NCI-H128 (cell line): ENCODE measurements around the gene MIB2.
A peak's percentile ranks its signal among the peaks of the same experiment; 100 is the strongest.
"Not testable (repeated sequence)": the region's sequence is repeated elsewhere in the genome, so short reads cannot be mapped to it uniquely, and the experiment has no call there.

Experiments
- DNase-seq: peaks from one replicate; lab custom pipeline; 2025; ENCODE audit not compliant: unreplicated experiment; lab: John Stamatoyannopoulos, UW

The MIB2 gene

DNA sequence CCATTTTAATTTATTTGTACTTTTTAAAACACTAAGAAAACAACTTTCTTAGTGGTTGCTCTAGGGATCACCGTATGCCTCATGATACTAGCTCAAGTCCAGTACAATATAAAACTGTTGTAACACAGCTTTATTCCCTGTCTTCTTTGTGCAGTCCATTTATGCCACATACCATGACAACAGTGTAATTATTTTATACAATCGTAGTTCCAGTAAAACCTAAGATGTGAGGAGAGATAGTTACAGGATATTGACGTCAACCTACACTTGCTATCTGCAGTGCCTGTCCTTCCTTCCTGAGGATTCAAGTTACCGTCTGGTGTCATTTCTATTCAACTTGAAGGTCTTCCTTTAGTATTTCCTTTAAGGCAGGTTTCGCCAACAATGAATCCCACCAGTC is 31.0 kb downstream of the MIB2 start:
- not testable (repeated sequence) for DNase-seq

DNA sequence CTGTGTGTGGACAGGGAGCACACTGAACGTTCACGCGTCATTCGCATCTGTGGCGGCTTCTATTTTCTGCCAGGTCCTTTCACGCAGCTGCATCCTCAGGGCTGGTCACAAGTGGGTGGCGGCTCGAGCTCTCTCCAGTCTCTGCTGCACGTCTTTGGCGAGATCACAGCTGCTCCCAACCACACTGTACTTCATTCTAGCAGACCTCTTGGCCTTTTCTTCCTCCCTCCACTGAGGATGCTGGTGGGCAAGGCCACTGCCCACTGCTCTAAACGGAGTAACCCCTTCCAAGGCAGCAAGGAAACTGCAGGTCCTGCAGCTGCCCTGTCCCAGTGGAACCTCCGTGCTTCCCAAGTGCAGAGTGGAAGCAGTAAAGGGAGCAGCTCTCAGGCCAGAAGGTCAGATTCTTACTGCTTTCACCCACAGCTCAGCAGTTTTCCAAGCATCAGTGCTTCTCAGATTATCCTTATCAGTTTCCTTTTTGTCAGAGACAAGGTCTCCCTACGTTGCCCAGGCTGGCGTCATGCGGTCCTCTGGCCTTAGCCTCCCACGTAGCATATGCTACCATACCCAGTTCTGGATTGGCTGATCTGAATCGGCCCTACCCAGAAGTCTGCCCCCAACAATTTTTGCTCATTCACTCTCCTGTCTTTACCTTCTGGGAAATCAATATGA is 32.4 kb downstream of the MIB2 start:
- DNase-seq, result not testable (repeated sequence)

DNA sequence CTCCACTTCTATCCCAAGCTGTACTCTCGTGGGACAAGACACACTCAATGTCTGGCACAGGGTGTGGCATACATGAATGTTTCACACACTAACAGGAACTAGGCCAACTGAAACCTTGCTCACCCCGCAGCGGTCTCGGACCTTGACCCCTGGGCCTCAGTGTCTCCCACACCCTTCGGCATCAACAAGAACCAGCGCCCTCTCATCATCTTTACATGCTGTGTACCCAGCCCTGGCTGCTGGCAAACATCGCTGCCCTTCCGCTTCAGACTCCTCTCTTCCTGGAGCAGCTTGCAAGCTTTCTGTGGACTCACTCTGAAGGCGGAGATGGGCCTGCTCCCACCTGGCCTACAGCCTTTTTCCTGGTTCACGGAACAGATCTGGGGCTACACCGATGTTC is 33.0 kb downstream of the MIB2 start:
- not testable (repeated sequence) for DNase-seq

DNA sequence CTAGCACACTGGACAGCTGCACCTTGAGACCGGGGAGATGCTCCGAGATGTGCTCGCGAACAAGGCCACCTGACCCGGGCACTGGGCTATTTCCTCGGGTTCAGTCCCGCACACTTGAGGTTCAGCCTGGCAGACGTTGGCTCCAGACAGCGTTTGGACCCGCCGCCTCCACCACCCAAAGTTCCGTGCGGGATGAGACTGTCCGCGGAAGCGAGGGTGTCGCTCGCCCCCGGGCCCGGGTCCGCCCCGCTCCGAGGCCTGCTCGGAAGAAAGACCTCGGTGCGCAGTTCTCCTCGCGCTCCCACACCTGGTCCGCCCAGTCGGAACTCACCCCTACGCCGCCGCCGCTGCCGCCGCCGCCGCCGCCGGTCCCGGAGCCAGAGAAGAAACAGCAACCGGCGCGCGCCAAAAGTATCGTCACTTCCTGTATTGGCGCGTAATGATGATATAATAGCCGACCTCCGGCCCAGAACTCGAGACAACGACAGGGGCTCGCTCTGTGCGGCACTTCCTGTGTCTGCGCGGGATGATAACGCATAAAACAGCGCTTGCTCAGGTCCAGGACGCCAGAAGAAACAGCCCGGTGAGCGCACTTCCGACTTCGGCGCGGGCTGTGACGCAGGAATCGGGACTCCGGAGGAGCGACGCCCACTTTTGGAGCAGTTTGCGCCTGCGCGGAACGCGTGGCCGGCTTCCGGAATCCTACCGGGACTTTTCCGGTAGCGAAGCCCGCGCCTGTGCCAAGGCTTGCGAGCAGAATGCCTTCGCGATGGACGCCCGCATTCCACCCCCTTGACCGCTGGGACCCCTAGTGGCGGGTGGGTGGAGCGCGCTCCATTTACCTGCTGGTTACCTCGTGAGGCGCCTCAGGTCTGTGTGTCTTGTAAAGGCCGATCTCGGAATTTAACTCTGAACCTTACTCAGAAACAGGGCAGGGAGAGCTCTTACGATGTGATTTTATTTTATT is 43.6 kb downstream of the MIB2 start, which contains the start of gene CDK11B:
Gene CDK11B (minus strand): TSS at position 422 of the 967 bp plus-strand sequence. CDS start 1,519 bp downstream, outside the sequence.
- peak; percentile 77 for DNase-seq

DNA sequence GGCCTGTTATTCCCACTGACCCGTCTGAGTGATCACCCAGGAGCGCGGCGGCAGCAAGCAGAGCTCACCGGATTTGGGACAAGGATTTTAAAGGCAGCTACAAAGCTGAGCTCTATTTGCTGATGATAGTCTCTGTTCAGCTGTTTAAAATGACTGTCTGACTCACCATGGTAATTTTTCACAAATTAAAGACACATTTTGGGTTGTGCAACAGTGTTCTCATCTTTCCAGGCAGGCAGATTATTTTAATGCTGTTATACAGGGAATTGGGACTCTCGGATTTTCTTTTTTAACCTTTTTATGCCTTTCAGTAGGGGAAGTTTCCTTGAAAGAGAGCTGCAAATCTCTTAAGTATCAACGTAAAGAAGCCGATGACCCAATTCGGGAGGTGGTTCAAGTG is 47.1 kb downstream of the MIB2 start:
- DNase-seq, result not testable (repeated sequence)

DNA sequence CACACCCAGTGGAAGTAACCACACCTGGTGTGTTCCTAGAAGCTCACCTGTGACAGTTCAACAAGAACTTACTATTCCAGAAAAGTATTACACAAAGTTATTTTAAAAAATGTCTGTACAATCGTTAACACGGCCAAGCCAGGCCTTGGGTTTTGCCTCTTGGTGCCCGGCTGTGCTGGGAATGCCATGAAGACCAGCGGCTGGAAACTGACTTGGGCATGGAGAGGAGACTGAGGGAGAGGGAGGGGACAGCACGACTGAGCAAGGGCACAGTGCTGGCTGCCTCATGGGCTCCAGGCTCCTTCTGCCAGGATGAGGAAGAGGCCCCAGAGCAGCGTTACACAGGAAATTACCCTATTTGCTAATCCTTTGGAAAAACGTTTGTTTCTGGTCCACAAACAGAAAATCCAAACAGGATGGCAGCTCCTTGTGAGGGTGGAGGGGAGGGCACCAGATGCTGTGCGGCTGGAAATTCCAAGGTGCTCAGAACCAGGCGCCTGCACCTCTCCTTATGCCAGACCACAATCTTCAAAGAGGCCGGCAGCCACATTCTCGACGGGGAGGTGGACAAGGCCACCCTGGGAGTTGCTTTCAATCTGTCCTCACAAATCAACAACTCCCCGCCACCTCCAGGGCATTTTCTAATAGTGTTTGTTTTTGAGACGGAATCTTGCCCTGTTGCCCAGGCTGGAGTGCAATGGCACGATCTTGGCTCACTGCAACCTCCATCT is 47.7 kb downstream of the MIB2 start:
- not testable (repeated sequence) for DNase-seq

DNA sequence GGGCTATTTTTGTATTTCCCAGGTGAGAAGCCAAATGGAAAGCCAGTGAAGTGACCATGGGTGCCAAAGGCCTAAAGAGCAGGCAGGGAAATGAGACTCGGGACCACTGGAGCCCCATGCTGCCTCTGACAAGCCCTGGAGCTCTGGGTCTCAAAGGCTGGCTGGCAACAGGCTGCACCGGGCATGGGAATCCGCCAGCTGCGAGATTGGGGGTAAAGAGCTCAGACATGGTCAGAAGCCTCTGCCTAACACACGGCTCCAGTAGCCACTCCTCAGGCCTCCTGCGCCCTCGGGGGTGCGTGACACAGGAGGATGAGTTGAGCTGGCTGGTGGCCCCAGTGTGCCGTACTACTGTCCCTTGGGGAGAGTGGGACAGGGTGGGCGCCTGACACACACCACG is 49.0 kb downstream of the MIB2 start:
- DNase-seq, result not testable (repeated sequence)

DNA sequence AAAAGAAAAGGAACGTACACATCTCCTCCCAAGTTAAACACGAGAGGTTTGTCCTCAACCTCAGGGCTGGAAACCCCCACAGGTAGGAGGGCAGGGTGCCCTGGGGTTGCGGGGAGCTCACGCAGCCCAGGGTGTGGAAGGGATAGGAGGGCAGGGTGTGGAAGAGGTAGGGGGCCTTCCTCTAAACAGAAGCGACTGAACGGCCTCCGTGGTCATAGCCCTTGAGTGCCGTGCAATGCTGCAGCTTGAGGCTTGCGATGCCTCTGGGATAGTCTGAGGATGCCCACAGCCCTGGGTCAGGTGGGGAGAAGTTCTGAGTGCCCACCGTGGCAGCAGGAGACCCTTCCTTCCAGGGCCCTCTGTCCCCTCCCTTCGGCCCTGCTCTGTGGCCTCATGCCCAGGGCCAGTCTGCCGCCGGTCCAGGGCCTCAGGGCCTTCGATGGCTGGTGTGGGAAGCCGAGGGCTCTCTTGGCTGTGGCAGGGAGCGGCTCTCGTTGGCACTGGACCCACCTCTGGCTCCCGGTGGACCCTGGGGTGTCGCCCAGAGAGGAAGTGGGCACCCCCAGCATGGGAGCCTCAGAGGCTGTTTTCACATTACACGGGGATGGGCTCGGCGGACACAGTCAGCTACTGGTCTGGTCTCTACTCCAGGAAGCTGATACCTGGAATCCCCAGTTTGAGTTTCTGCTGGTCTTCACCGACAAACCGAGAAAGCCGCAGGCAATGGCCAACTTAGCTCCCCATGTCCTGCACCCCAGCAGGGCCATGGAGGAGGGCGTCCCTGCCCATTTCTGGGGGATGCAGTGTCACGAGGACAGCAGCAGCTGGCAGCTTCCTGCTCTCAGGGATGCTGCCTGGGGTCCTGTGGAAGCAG is 49.9 kb downstream of the MIB2 start:
- DNase-seq, result no peak

DNA sequence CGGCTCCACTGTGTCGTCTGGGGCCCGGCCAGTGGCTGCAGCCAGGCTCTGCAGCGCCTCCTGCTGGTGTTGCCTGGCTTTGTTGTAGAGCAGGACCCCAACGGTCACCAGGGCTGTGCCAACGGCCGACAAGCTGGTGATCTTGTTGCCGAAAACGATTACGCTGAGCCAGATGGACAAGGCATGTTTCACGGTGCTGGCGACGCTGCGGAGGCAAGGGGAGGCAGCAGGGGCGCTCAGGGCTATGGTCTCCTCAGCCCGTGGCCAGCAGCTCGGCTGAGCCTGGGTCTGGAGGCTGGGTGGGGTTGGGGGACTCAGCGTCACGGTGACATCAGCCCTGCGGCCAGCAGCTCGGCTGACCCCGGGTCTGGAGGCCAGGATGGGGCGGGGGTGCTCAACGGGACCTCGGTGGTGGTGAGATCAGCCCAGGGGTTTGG is 50.5 kb downstream of the MIB2 start:
- DNase-seq, result no peak

DNA sequence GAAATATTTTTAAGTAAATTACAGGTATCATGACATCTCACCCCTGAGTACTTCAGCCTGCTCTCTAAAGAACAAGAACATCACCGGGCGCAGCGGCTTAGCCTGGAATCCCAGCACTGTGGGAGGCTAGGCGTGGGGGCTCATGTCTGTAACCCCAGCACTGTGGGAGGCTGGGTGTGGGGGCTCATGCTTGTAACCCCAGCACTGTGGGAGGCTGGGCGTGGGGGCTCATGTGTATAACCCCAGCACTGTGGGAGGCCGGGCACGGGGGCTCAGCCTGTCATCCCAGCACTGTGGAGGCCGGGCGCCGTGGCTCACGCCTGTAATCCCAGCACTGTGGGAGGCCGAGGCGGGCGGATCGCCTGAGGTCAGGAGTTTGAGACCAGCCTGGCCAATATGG is 51.2 kb downstream of the MIB2 start:
- no peak for DNase-seq

DNA sequence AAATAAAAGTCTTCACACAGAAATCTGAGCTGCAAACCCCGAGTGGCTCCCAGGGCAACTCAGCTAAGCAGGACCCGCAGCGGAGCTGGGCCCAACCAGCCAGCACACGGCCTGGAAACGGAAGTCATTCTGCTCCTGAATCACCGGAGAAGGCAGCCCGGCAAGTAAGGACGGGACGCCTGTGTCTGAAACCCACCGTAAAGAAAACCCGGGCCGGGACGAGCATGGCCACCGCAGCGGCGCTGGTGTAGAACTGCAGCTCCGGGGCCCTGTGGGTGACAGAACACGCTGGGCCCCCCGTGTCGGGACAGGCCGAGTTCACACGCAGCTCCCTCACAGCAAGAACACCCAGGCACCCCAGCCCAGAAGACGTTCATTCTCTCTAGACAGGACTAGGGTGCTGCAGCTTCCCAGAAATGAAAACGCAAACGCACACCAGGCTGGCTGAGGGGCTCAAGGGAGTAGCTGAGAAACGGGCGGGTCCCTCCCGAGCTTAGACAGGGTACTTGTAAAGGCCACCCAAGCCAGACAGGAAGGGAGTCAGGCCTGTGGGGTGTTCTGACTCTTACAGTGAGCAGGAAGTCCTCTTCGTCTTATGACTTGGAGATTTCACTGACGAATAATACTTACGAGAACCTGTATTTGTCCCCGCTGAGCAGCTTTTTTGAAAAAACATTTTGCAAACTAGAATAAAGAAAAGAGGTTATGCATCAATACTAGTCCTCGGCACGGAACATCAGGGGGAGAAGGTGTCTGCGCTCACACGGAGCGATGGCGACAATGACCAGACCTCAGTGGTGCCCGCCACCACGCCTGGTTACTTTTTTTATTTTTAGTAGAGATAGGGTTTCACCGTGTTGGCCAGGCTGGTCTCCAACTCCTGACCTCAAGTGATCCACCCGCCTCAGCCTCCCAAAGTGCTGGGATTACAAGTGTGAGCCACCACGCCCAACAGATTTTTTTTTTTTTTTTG is 54.5 kb downstream of the MIB2 start:
- no peak for DNase-seq

DNA sequence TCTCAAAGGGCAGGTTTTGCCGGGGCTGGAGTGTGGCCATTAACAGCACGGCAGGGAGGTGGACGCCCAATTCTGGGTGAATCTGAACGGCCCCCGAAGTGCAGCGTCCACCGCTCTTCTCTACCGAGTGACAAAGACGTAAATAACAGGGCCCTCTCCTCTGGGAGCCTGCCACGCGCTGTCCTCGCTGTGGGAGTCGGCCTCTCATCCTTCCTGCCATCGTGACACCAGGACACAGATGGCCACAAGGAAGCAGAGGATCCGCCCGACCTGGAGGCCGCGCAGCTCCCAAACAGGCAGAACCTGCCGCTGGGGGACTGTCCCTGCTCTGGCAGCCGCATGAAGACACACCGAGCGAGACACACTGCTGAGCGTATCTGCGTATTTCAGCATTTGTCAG is 55.6 kb downstream of the MIB2 start:
- DNase-seq, result no peak

DNA sequence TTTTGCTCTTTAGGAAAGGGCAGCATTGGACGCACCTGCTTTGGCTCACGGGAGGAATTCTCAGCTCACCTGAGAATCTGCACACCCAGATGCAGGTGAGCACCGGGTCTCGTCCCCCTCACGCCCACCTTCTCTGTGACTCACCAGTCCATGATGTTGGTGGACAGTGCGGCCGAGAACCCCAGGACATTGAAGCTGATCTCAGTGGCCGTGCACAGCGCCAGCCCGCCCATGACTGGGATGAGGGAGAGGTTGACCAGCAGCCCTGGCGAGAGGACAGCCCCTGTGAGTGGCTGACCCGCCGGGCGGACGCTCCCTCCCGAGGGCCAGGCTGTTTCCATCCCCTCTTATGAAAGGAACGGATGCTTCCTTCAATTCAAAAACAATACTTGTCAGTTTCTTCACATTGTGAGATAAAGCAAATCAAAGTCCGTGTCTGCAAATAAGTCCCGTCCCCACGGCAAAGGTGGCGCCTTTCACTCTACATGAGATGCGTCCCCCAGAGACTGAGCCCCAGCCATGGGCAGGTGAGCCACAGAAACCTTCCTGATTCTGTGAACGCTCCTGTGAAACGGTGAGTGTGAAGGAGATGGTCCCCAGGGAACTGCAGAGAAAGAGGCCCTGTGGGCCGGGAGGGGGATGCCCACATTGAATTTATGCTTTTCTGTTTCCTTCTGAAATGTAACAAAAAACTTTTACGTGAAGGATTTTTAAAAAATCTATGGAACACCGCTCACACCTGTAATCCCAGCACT is 56.2 kb downstream of the MIB2 start:
- no peak for DNase-seq

DNA sequence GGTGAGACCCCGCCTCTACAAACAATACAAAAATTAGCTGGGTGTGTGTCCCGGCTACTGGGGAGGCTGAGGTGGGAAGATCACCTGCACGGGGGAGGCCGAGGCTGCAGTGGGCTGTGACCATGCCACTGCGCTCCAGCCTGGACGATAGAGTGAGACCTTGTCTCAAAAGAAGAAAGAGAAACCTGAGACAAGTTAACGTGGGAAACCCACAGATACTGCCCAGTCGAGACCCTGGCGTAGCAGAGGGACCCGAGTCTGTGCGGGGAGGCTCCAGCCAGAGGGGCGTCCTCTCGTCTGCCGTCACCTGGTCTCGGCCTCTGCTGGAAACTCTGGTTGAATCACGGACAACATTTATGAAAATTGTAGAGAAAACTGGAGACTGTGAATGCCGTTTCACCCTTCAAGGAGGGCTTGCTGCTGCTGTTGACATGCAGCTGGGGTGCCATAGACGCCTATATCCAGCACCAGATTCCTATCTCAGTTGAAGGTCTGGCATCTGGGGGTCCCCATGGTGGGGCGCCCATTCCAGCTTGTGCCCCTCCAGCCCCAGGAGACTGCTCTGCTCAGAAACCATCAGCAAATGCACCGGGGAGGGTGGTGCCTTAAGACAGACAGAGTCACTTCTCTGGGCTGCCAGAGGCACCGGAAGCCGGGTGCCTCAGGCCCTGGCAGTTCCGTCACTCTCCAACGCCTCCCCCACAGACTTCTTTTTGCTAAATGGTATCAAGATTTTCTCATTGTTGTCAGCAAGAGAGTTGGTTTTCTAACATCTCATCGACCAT is 57.1 kb downstream of the MIB2 start:
- no peak for DNase-seq

DNA sequence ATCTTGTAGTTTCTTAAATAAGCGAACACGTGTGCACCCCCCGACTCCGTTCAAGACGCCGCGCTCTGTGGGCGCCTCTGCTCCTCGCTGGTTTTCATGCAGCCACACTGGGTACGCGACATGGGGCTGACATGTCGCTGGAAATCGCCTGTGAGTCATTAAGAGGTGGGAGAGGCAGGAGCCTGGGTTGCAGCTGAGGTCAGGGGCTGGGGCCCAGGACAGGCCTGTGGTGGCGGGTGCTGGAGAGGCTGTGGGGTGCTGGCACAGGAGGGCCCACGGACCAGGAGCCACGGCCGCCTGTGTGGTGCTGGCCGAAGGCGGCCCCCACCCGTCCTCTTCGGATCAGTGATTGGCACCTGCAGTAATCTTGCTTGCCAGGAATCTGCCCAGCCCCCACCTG is 59.5 kb downstream of the MIB2 start:
- not testable (repeated sequence) for DNase-seq

DNA sequence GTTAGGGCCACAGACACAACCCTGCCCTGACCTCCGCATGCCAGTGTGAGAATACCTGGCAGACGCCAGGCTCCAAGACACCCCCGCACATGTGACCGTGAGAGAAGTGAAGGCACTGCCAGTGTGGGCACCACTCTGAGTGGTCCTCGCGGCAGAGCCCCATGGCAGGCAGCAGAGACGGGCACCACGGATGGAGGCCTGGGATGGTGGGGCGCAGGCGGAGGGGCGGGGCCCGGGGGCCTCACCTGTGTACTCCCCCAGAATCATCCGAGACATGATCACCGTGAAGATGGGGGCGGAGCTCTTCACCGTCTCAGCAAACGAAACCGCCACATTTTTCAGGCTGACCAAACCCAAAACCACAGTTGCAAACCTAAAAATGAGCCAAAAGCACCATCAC is 59.9 kb downstream of the MIB2 start:
- DNase-seq, result not testable (repeated sequence)

DNA sequence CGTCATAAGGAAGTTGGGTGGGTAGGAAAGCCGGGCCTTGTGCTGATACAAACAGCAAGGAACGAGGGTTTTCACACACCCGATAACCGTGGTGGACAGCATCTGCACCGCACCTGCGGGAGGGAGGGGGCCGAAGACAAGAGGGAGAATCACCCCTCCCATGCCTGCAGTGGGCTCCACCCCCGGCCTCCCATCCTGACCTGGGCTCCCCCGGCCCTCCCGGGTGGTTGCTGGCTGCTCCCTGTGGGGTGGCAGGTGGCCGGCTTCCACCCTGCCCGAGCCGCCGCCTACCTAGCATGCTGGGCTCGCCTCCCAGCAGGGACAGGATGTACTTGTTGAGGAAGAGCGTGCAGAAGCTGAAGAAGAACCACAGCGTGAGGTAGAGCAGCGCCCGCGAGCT is 60.8 kb downstream of the MIB2 start:
- DNase-seq, result not testable (repeated sequence)
